Measurements from ENCODE around the gene PATE3. TPM values are rescaled to one million over a fixed set of nuclear protein-coding genes. Genes with fewer than 3 reads are reported as not detected.

Gene PATE3
- total RNA-seq = not detected
- polyA plus RNA-seq = not detected
- long read RNA-seq, donor 1 = 0 reads
- long read RNA-seq, donor 2 = 0 reads
- long read RNA-seq, donor 3 = 0 reads
- long read RNA-seq, donor 4 = 0 reads
- long read RNA-seq, donor 5 = 0 reads
- long read RNA-seq, donor 6 = 0 reads
- long read RNA-seq, donor 7 = 0 reads
- long read RNA-seq, donor 8 = 0 reads
- long read RNA-seq, donor 9 = 0 reads
- long read RNA-seq, donor 10 = 0 reads

DNA sequence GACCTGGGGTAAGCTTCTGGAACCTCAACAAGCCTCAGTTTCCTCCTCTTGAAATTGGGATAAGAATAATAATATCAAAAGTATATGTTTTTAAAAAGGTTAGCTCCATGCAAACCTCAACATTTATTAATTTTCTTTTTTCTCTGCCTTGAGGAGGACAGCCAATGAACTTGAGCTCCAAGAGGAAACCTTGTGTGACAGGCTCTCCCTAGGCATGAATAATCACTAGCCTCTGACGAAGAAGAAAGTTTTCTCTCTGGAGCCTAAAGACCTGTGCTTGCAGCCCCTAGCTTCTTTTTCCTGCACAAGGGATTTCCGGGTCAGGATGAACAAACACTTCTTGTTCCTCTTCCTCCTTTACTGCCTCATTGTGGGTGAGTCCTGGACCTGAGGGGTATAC, at the start of gene PATE3:
Gene PATE3, plus strand, starts transcription at position 301 of the 400 bp plus-strand sequence. Its CDS starts 25 bp downstream, at position 326.
- H3K27me3 ChIP-seq = no peaks in the 10 kb centered on the region
- DNase-seq = no peak
- peaks cover 0 to 11% (median 0%) of the 10 kb centered on the region in 4 donors for H3K9me3 ChIP-seq
- no peaks in the 10 kb centered on the region for H3K4me1 ChIP-seq
- no peak within 1 kb of the TSS for H3K27ac ChIP-seq
- WGBS, 5 donors = 46 to 64% (median 59%) methylated on average over 2 of the region's 2 CpGs
- intact Hi-C loops (cut with DNase I; ENCODE audit: low total_unique reads) = no loop called here
- no peak for TF ChIP-seq CTCF (IDR thresholded peaks at IDR 0.05)
- no peak within 1 kb of the TSS for H3K4me3 ChIP-seq
- H3K36me3 ChIP-seq = no peaks in the 10 kb centered on the region

DNA sequence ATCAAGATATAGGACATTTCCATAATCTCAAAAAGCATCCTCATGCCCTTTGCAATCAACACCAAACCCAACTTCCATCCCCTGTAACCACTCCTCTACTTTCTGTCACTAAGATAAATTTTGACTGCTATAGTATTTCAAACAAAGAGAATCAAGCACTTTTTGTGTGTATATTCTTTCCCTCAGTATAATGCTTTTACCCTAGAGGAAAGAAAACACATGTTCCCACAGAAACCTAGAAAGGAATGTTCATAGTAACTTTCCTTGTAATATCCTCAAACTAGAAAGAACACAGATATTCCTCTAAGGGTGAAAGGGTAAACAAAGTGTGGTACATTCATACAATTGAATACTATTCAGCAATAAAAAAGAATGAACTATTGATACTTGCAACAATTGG, 47.3 kb upstream of the PATE3 start:
- intact Hi-C loops (cut with DNase I; ENCODE audit: low total_unique reads) = no loop called here
- Histone ChIP-seq H3K4me3 (no peak overlapping the region), H3K36me3 (no peaks in the 10 kb centered on the region), H3K27me3 (no peaks in the 10 kb centered on the region), H3K27ac (no peak overlapping the region), H3K9me3 (no peaks in the 10 kb centered on the region), H3K4me1 (no peaks in the 10 kb centered on the region)
- TF ChIP-seq POLR2A (IDR thresholded peaks at IDR 0.05) (no peak), POLR2AphosphoS5 (IDR thresholded peaks at IDR 0.05) (no peak), CTCF (IDR thresholded peaks at IDR 0.05) (no peak), EP300 (IDR thresholded peaks at IDR 0.05) (no peak)
- DNase-seq = no peak

GRCh38 chr11:125743681-125744080, 44.2 kb upstream of the PATE3 start:
- no peak for DNase-seq
- no peaks in the 10 kb centered on the region for H3K27me3 ChIP-seq
- intact Hi-C loops (cut with DNase I; ENCODE audit: low total_unique reads) = no loop called here
- H3K4me3 ChIP-seq = no peak overlapping the region
- WGBS, 5 donors = 79 to 100% (median 96%) methylated on average over 1 of the region's 1 CpG
- H3K36me3 ChIP-seq = no peaks in the 10 kb centered on the region
- TF ChIP-seq EP300 (IDR thresholded peaks at IDR 0.05) (no peak), CTCF (IDR thresholded peaks at IDR 0.05) (no peak), POLR2AphosphoS5 (IDR thresholded peaks at IDR 0.05) (no peak), POLR2A (IDR thresholded peaks at IDR 0.05) (no peak)
- no peaks in the 10 kb centered on the region for H3K9me3 ChIP-seq
- no peak overlapping the region for H3K27ac ChIP-seq
- H3K4me1 ChIP-seq = no peaks in the 10 kb centered on the region

DNA sequence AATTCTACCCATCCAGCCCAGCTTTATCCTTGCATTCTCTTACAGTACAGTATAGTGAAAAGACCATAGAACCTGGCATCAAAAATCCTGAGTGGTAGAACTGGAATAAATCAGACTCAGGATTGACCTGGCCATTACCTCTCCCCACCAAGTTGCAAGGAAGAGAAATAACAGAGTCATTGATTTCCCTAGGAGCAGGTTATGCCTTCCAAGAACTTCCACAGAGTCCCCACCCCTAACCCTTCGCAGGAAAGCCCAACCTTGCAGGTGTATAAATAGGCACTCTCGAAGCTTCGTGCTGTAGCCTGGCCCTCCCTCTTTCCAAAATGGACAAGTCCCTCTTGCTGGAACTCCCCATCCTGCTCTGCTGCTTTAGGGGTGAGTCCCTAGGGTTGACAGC, 41.9 kb upstream of the PATE3 start, which contains the start of gene PATE1:
Gene PATE1, plus strand, starts transcription at position 301 of the 400 bp plus-strand sequence. Its CDS starts 26 bp downstream, at position 327.
- intact Hi-C loops (cut with DNase I; ENCODE audit: low total_unique reads) = no loop called here

More for the DNA sequence above, 41.9 kb upstream of the PATE3 start, which contains the start of gene PATE1:
- no peaks in the 10 kb centered on the region for H3K9me3 ChIP-seq
- no peak for TF ChIP-seq POLR2A (IDR thresholded peaks at IDR 0.05)
- no peak for TF ChIP-seq POLR2AphosphoS5 (IDR thresholded peaks at IDR 0.05)
- TF ChIP-seq CTCF (IDR thresholded peaks at IDR 0.05) = no peak
- TF ChIP-seq EP300 (IDR thresholded peaks at IDR 0.05) = no peak
- no peaks in the 10 kb centered on the region for H3K27me3 ChIP-seq
- H3K27ac ChIP-seq = no peak within 1 kb of the TSS
- H3K4me1 ChIP-seq = no peaks in the 10 kb centered on the region
- 72 to 79% (median 78%) methylated on average over 3 of the region's 3 CpGs for WGBS, 5 donors
- no peak for DNase-seq
- H3K4me3 ChIP-seq = no peak within 1 kb of the TSS
- no peaks in the 10 kb centered on the region for H3K36me3 ChIP-seq

Measured in stomach (tissue), 19 donors.